ENCODE results near the gene CD74. TPM values are rescaled to one million over a fixed set of nuclear protein-coding genes. Genes with fewer than 3 reads are reported as not detected.

Gene CD74
- total and polyA plus RNA-seq, 2 of the 13 experiments (the other 11 are each of a cell fraction or from before 2014, with no cell fraction given) = 34.1 to 84.4 TPM

- 100% methylated on average over 2 of the region's 2 CpGs for WGBS (ENCODE audit: low lambda C conversion rate)
- peaks cover 43 to 89% of the 10 kb centered on the region in 2 experiments for H3K36me3 ChIP-seq (replicated peaks in 1 of 2; ENCODE audit: control insufficient read depth in 1 of 2, insufficient read depth in 2 of 2, low read length in 2 of 2)
- TSS peak; percentile 20 for BruUV-seq (replicated peaks)
These were observed 17.1 kb downstream of the CD74 start for GRCh38 chr5:150395688-150395975.

DNA sequence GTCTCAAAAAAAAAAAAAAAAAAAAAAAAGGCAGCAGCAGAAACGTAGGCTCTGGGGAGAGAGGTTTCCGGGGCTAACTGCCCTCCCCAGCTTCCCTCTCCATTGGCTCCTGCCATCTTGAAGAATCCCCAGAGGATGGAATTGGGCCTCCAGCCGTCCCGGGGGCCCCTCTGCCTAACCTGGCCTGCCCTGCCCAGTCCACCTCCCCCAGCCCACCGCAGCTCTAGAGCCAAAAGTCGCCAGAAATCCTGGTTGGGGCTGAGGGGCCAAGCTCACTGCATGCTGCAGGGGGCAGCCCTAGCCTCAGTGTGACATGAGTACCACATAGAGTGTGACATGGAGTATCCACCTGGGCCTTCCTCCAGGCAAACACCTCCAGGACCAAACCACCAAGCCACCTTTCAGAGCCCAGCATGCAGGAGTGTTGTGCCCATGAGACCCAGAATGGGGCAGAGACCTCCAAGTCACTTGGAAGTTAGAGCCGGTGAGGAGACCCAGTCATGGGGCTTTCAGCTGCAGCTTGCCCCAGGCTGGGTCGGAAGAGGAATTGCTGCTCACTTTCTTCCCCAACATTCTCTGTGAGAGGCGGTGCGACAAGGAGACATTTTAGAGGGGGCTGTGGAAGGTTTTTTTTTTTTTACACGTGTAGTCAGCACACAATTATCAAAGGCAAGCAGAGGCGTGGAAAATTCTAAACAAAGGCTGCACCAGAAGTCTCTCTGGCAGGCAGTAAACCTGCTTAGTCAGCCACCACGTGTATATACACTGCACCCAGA lies 17.6 kb downstream of the CD74 start:
- H3K36me3 ChIP-seq (replicated peaks in 1 of 2; ENCODE audit: control insufficient read depth in 1 of 2, insufficient read depth in 2 of 2, low read length in 2 of 2) = peaks cover 43 to 88% of the 10 kb centered on the region in 2 experiments
- peak; percentile 29 for ATAC-seq
- TF ChIP-seq ONECUT2 (CRISPR knock-in tag; IDR thresholded peaks at IDR 0.05) (no peak), KDM3A (CRISPR knock-in tag; IDR thresholded peaks at IDR 0.05; ENCODE audit: low read depth) (no peak), NFE2L1 (CRISPR knock-in tag; IDR thresholded peaks at IDR 0.05; ENCODE audit: borderline replicate concordance) (no peak), EHMT2 (IDR thresholded peaks at IDR 0.05; ENCODE audit: borderline replicate concordance, low read depth, low read length) (no peak), TCF7L2 (IDR thresholded peaks at IDR 0.05; ENCODE audit: low read depth, low read length) (no peak), STAG1 (CRISPR knock-in tag; IDR thresholded peaks at IDR 0.05) (peak; percentile 46), IKZF1 (IDR thresholded peaks at IDR 0.05) (no peak), SMAD9 (CRISPR knock-in tag; IDR thresholded peaks at IDR 0.05) (no peak), AGO2 (optimal IDR thresholded peaks at IDR 0.05; ENCODE audit: low read depth, low read length) (peak; percentile 38), ZNF18 (CRISPR knock-in tag; IDR thresholded peaks at IDR 0.05; ENCODE audit: insufficient replicate concordance) (no peak), NAIF1 (CRISPR knock-in tag; IDR thresholded peaks at IDR 0.05; ENCODE audit: borderline replicate concordance) (no peak)
- TF ChIP-seq, protein P1, sequence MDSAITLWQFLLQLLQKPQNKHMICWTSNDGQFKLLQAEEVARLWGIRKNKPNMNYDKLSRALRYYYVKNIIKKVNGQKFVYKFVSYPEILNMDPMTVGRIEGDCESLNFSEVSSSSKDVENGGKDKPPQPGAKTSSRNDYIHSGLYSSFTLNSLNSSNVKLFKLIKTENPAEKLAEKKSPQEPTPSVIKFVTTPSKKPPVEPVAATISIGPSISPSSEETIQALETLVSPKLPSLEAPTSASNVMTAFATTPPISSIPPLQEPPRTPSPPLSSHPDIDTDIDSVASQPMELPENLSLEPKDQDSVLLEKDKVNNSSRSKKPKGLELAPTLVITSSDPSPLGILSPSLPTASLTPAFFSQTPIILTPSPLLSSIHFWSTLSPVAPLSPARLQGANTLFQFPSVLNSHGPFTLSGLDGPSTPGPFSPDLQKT (CRISPR knock-in tag; IDR thresholded peaks at IDR 0.05; ENCODE audit: borderline replicate concordance) = no peak

More at GRCh38 chr5:150395688-150395975, 17.1 kb downstream of the CD74 start:
- H3K4me2 ChIP-seq (ENCODE audit: low read depth, low read length) = no peak overlapping the region
- in situ Hi-C loops (cut with HindIII; ENCODE audit: extremely low pct_ligation_motif_present, low pct_unique_long_range_greater_than_20kb) (loop anchor here (5.0 kb wide), 1 partner anchor 42 kb away; no protein-coding TSS in a partner anchor), intact Hi-C loops (cut with micrococcal nuclease; ENCODE audit: unreplicated experiment) (no loop called here)
- ChIA-PET CTCF (ENCODE audit: low intra/inter-chr PET ratio, low total read pairs) (interaction anchor here (1.9 kb wide), 1 partner anchor 41 kb away, joined by 8 read pairs; no protein-coding TSS in a partner anchor), POLR2A (no interaction called here)
- H3K9ac ChIP-seq (ENCODE audit: insufficient read depth, low read depth, low read length) = no peak overlapping the region
- H4K20me1 ChIP-seq (ENCODE audit: insufficient read depth, low read length) = no peaks in the 10 kb centered on the region
- TF ChIP-seq IKZF1 (IDR thresholded peaks at IDR 0.05) (no peak), ZNF10 (CRISPR knock-in tag; IDR thresholded peaks at IDR 0.05; ENCODE audit: borderline replicate concordance, low read depth) (no peak), EEA1 (CRISPR knock-in tag; IDR thresholded peaks at IDR 0.05; ENCODE audit: borderline replicate concordance) (no peak)
- TF ChIP-seq, protein P2, sequence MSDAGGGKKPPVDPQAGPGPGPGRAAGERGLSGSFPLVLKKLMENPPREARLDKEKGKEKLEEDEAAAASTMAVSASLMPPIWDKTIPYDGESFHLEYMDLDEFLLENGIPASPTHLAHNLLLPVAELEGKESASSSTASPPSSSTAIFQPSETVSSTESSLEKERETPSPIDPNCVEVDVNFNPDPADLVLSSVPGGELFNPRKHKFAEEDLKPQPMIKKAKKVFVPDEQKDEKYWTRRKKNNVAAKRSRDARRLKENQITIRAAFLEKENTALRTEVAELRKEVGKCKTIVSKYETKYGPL (CRISPR knock-in tag; IDR thresholded peaks at IDR 0.05) = no peak
- H2AFZ ChIP-seq (ENCODE audit: low read length) = no peak overlapping the region
- H3K27ac ChIP-seq (ENCODE audit: extremely low read length, insufficient read depth, low read length) = no peak overlapping the region
- no peaks in the 10 kb centered on the region for H3K4me1 ChIP-seq (ENCODE audit: insufficient read depth, low read length)
- FAIRE-seq = no peak
- no peaks in the 10 kb centered on the region for H3K9me3 ChIP-seq (ENCODE audit: low read length)
- no peaks in the 10 kb centered on the region for H3K79me2 ChIP-seq (ENCODE audit: insufficient read depth, low read length)
- no peak overlapping the region for H3K4me3 ChIP-seq (replicated peaks in 1 of 3; ENCODE audit: insufficient read depth in 1 of 3, low read depth in 2 of 3, low read length in 3 of 3)
- H3K27me3 ChIP-seq (ENCODE audit: control insufficient read depth in 1 of 2, insufficient read depth in 2 of 2, low read length in 2 of 2) = no peaks in the 10 kb centered on the region
- DNase-seq (ENCODE audit: low spot score) = no peak
- no peak for ATAC-seq

More for the DNA sequence above, 17.6 kb downstream of the CD74 start:
- no peak overlapping the region for H3K9ac ChIP-seq (ENCODE audit: insufficient read depth, low read depth, low read length)
- H3K4me3 ChIP-seq (replicated peaks in 1 of 3; ENCODE audit: insufficient read depth in 1 of 3, low read depth in 2 of 3, low read length in 3 of 3) = no peak overlapping the region
- CTCF ChIA-PET (ENCODE audit: low intra/inter-chr PET ratio, low total read pairs) = interaction anchor here (1.9 kb wide), 1 partner anchor 41 kb away, joined by 8 read pairs; no protein-coding TSS in a partner anchor
- H3K27me3 ChIP-seq (ENCODE audit: control insufficient read depth in 1 of 2, insufficient read depth in 2 of 2, low read length in 2 of 2) = no peaks in the 10 kb centered on the region
- no peaks in the 10 kb centered on the region for H4K20me1 ChIP-seq (ENCODE audit: insufficient read depth, low read length)
- no peak overlapping the region for H3K4me2 ChIP-seq (ENCODE audit: low read depth, low read length)
- no peaks in the 10 kb centered on the region for H3K79me2 ChIP-seq (ENCODE audit: insufficient read depth, low read length)
- H3K4me1 ChIP-seq (ENCODE audit: insufficient read depth, low read length) = no peaks in the 10 kb centered on the region
- intact Hi-C loops (cut with micrococcal nuclease; ENCODE audit: unreplicated experiment) = no loop called here
- BruUV-seq (replicated peaks) = no TSS peak
- POLR2A ChIA-PET = no interaction called here
- H3K27ac ChIP-seq (ENCODE audit: extremely low read length, insufficient read depth, low read length) = no peak overlapping the region
- in situ Hi-C loops (cut with HindIII; ENCODE audit: extremely low pct_ligation_motif_present, low pct_unique_long_range_greater_than_20kb) = loop anchor here (5.0 kb wide), 1 partner anchor 42 kb away; no protein-coding TSS in a partner anchor
- 98% methylated on average over 10 of the region's 13 CpGs for WGBS (ENCODE audit: low lambda C conversion rate)
- DNase-seq (ENCODE audit: low spot score) (no peak), FAIRE-seq (no peak)
- no peaks in the 10 kb centered on the region for H3K9me3 ChIP-seq (ENCODE audit: low read length)
- H2AFZ ChIP-seq (ENCODE audit: low read length) = no peak overlapping the region

All from HepG2 (cell line).